Measurements from ENCODE around the gene PLEKHN1. TPM values are rescaled to one million over a fixed set of nuclear protein-coding genes. Genes with fewer than 3 reads are reported as not detected.
A peak's percentile ranks its signal among the peaks of the same experiment; 100 is the strongest.
"Not testable (repeated sequence)": the region's sequence is repeated elsewhere in the genome, so short reads cannot be mapped to it uniquely, and the experiment has no call there.

The PLEKHN1 gene
- total RNA-seq, 4 donors from 2014 or later: 36.1 to 69.0 (median 48.4) TPM

GRCh38 chr1:942864-943533, 23.3 kb upstream of the PLEKHN1 start:
- 17% methylated on average over 15 of the region's 27 CpGs for WGBS
- no peak for DNase-seq (ENCODE audit: low spot score in 2 of 2)
- peaks cover 37% of the 10 kb centered on the region for H3K4me1 ChIP-seq
- TF ChIP-seq CTCF (IDR thresholded peaks at IDR 0.05) (no peak), POLR2A (IDR thresholded peaks at IDR 0.05) (no peak), POLR2AphosphoS5 (IDR thresholded peaks at IDR 0.05) (no peak), EP300 (IDR thresholded peaks at IDR 0.05) (no peak)
- peaks cover 35% of the 10 kb centered on the region for H3K36me3 ChIP-seq
- H3K9me3 ChIP-seq: no peaks in the 10 kb centered on the region
- H3K27ac ChIP-seq: no peak overlapping the region
- H3K4me3 ChIP-seq: peak overlapping the region; percentile 49
- peaks cover 55% of the 10 kb centered on the region for H3K27me3 ChIP-seq

- no peaks in the 10 kb centered on the region for H3K9me3 ChIP-seq
Measured at GRCh38 chr1:943545-944340, 22.5 kb upstream of the PLEKHN1 start.

GRCh38 chr1:944341-945325, 21.6 kb upstream of the PLEKHN1 start:
- no peak overlapping the region for H3K4me3 ChIP-seq
- H3K27me3 ChIP-seq: peaks cover 41% of the 10 kb centered on the region
- DNase-seq (ENCODE audit: low spot score in 2 of 2): no peak
- no peaks in the 10 kb centered on the region for H3K9me3 ChIP-seq
- TF ChIP-seq CTCF (IDR thresholded peaks at IDR 0.05) (no peak), EP300 (IDR thresholded peaks at IDR 0.05) (no peak), POLR2A (IDR thresholded peaks at IDR 0.05) (no peak), POLR2AphosphoS5 (IDR thresholded peaks at IDR 0.05) (no peak)
- WGBS: 68% methylated on average over 17 of the region's 28 CpGs
- peaks cover 36% of the 10 kb centered on the region for H3K4me1 ChIP-seq
- no peak overlapping the region for H3K27ac ChIP-seq
- H3K36me3 ChIP-seq: peaks cover 51% of the 10 kb centered on the region

More at GRCh38 chr1:943545-944340, 22.5 kb upstream of the PLEKHN1 start:
- Histone ChIP-seq H3K36me3 (peaks cover 42% of the 10 kb centered on the region), H3K27me3 (peaks cover 48% of the 10 kb centered on the region), H3K27ac (no peak overlapping the region), H3K4me1 (peaks cover 37% of the 10 kb centered on the region), H3K4me3 (no peak overlapping the region)
- TF ChIP-seq EP300 (IDR thresholded peaks at IDR 0.05) (no peak), POLR2AphosphoS5 (IDR thresholded peaks at IDR 0.05) (no peak), CTCF (IDR thresholded peaks at IDR 0.05) (no peak)
- DNase-seq (ENCODE audit: low spot score in 2 of 2): no peak
- 76% methylated on average over 10 of the region's 27 CpGs for WGBS

- Histone ChIP-seq H3K9me3 (no peaks in the 10 kb centered on the region), H3K4me1 (peaks cover 23% of the 10 kb centered on the region), H3K27me3 (peaks cover 28% of the 10 kb centered on the region), H3K27ac (no peak overlapping the region), H3K4me3 (no peak overlapping the region), H3K36me3 (peaks cover 64% of the 10 kb centered on the region)
- DNase-seq (ENCODE audit: low spot score in 2 of 2): no peak
- TF ChIP-seq EP300 (IDR thresholded peaks at IDR 0.05) (no peak), POLR2AphosphoS5 (IDR thresholded peaks at IDR 0.05) (no peak), POLR2A (IDR thresholded peaks at IDR 0.05) (no peak), CTCF (IDR thresholded peaks at IDR 0.05) (no peak)
- WGBS: 81% methylated on average over 21 of the region's 29 CpGs
Measured at GRCh38 chr1:945688-946556, 20.4 kb upstream of the PLEKHN1 start.

- H3K27ac ChIP-seq; DNase-seq (ENCODE audit: low spot score in 2 of 2); H3K9me3 ChIP-seq; H3K4me3 ChIP-seq: not testable (repeated sequence)
- WGBS: 93% methylated on average over 8 of the region's 13 CpGs
- peaks cover 19% of the 10 kb centered on the region for H3K27me3 ChIP-seq
- peaks cover 14% of the 10 kb centered on the region for H3K4me1 ChIP-seq
- H3K36me3 ChIP-seq: peaks cover 73% of the 10 kb centered on the region
Measured at GRCh38 chr1:946811-947210, 19.5 kb upstream of the PLEKHN1 start.
